ENCODE results near the gene EYA3.

The EYA3 gene, protein sequence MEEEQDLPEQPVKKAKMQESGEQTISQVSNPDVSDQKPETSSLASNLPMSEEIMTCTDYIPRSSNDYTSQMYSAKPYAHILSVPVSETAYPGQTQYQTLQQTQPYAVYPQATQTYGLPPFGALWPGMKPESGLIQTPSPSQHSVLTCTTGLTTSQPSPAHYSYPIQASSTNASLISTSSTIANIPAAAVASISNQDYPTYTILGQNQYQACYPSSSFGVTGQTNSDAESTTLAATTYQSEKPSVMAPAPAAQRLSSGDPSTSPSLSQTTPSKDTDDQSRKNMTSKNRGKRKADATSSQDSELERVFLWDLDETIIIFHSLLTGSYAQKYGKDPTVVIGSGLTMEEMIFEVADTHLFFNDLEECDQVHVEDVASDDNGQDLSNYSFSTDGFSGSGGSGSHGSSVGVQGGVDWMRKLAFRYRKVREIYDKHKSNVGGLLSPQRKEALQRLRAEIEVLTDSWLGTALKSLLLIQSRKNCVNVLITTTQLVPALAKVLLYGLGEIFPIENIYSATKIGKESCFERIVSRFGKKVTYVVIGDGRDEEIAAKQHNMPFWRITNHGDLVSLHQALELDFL

DNA sequence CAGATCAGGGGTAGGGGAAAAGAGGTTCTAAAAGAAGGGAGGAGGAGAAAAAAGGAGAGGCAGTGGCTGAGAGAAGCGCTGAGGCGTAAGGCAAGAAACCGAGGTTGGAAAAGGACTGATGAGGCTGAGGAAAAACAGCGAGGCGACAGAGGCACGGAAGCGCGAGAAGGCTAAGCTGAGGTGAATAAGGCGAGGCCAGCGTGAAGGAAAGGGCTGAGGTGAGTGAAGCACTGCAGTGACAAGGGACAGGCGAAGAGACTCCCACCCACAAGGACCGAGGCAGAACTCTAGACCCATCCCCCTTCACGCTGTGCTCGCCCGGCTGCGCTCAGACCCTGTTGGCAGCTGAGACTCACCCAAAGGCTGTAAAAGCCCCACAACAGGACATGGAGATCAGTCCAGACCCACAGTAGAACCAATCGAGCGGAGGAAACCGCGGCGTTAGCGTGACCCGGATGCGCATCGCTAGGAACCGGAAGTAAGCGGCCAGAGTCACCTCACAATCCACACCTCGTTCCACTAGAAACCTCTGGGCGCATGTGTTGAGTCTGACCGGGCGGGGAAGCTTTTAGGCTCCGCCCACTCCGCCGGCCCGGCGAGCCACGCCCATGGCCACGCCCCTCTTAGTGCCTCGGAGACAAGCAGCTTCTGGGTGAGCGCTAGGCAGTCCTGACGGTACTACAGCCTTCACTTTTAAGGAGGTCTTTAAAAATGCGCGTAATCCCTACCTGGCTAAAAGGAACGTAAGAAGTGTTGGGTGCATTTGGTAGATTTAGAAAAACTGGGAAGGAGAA is at the start of gene EYA3:
Gene EYA3, minus strand, starts transcription at position 443 of the 794 bp plus-strand sequence. CDS start 30,584 bp downstream, outside the sequence.
- DNase-seq, result peak; percentile 99

DNA sequence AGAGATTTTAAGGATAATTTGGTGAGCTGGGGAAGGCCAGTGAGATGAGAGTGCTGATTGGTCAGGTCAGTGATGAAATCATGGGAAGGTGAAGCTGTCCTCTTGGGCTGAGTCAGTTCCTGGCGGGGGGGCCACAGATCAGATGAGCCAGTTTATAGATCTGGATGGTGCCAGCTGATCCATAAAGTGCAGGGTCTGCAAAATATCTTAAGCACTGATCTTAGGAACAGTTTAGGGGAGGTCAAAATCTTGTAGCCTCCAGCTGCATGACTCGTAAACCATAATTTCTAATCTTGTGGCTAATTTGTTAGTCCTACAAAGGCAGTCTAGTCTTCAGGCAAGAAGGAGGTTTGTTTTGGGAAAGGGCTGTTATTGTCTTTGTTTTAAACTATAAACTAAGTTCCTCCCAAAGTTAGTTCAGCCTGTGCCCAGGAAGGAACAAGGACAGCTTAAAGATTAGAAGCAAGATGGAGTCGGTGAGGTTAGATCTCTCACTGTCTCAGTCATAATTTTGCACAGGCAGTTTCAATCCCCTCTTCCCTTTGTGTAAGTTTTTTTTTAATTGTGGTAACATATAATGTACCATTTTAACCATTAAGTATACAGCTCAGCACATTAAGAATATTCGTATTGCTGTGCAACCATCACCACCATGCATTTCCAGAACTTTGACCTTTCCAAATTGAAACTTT is 48.7 kb upstream of the EYA3 start:
- DNase-seq, result no peak

GRCh38 chr1:28136169-28136921 is 47.9 kb upstream of the EYA3 start:
- no peak for DNase-seq

DNA sequence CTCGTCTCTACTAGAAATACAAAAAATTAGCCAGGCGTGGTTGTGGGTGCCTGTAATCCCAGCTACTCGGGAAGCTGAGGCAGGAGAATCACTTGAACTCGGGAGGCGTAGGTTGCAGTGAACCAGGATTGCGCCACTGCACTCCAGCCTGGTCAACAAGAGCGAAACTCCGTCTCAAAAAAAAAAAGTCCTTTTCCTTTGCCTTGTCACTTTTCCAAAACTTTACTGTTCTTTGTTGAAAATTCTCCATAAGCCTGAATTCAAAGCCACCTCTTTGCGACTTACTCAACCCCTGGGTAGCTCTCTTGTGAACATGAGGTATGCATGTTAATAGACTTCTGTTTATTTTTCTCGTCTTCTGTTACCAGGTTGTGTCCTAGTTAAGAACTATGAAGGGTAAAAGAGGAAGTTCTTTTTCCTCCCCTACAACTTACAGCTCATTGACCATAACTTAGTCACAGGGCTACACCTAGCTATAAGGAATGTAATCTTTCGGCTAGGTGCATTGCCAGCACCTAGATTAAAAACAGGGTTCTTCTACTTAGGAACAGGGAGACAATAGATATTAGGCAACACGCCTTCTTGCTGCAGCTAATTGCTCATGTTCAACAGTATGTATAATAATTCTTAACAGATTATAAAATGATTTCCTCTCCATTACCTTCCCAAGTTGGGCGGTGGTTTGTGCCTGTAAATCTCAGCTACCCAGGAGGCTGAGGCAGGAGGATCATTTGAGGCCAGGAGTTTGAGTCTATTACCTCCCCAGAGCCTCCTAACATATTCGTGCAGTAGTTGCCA is 47.2 kb upstream of the EYA3 start:
- peak; percentile 61 for DNase-seq

DNA sequence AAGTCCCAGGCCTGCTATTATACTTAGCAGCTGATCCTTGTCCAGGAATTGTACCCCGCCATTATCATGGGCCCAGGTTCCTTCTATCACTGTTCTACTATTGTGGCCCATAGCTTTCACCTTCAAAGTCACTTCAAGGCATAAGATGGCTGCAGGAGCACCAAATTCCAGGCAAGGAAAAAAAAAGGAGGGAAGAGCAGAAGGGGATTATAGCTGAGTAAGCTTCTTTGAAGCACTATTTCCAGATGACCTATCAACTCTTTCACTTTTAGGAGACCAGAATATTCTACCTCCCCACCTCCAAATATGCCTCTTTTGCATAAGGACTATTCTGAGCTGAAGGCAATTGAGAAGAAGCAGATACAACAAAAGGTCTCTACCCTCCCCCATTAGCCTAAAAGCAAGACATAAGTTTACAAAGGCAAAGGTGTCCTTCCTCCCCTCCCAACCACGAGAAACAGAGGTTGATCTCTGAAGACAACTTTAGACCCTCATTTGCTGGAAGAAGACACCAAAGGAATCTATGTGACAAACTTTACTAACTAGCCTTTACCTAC is 46.3 kb upstream of the EYA3 start:
- DNase-seq, result no peak

DNA sequence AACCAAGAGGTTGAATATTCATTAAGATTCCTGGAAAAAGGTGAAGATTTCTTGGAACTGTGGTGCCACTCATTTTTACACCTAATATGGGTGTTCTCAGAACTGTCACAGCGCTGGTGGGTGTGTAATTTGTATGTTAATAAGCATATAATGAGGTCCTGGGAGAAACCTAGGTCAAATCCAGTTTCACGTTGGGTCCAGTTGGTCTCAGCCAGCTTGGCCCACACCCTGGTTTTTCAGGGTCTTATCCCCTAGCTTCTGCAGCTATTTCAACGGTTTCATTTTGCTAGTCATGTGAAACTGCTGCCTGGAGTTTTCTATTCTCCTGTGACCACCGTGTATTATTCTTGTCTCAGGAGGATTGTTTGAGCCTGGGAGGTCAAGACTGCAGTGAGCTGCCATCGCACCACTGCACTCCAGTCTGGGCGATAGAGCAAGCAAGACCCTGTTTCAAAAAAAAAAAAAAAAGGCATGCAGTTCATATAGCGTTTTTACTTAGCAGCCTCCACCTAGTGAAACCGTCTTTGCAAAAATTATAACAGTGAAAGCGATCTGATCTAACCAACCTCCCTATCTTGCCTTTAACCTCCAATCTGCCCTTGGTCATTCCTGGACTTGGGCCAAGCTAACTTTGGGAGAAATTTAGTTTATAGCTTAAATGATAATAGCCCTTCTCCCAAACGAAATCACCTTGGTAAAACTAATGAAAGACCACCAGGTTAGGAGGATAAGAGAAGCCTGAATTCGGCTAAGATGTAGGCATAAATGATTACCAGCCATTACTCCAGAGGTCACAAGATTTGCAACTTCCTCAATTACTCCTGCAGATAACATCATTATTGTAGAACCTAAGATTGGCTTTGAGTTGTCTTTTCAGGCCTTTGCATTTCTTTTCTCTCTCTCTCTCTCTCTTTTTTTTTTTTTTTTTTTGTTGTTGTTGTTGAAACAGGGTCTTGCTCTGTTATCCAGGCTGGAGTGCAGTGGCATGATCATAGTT is 44.1 kb upstream of the EYA3 start:
- DNase-seq, result peak; percentile 64

GRCh38 chr1:28130901-28131300 is 42.5 kb upstream of the EYA3 start:
- DNase-seq, result no peak

DNA sequence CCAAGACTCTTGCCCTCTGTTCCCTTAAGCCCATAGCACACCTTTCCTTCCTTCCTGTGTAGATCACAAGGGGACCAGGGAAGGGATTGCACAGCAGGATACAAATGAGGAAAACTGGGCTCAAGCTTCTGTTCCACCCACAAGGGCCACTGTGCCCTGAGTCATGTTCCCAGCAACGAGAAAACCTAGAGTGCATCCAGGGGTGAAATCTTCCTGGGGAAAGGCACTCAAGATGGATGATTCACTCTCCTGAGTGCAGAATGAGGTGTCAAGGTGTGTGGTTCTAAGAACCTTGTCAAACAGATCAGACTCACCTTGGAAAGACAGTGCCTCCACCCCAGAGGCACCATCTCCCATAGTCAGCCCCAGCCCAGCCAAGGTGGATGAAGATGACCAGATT is 40.7 kb upstream of the EYA3 start:
- DNase-seq, result no peak

- DNase-seq, result peak; percentile 87
These were observed 39.3 kb upstream of the EYA3 start for GRCh38 chr1:28127617-28128257.

DNA sequence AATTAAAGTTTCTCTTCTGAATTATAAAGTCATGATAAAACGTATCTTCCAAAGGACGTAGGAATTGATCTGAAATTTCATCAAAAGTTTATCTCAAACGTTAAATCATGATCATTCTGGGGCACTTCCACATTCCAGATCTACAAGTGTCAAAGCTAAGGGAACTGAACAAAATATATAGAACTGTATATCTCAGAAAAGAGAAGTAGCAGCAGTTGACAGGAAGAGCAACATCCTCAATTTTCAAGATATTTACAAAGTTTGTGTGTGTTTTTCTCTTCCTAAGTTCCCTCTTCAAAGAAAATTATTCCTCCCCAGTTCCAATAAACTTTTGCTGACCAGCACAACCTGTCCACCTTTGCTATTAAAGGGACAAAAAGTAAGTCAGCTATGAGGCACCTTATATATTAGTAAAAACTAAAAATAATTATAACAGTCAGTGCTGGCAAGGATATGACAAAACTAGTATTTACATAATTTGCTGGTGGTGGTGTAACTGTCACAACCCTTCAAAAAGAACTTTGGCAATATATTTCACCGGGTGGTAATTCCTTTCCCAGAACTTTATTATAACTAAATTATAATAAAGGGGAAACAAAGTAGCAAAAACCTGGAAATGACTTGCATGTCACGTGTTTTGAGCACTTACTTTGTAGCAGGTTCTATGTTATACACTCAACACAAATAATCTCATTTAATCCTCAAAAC is 38.5 kb upstream of the EYA3 start:
- peak; percentile 67 for DNase-seq

GRCh38 chr1:28126212-28126611 is 37.8 kb upstream of the EYA3 start:
- DNase-seq, result no peak

DNA sequence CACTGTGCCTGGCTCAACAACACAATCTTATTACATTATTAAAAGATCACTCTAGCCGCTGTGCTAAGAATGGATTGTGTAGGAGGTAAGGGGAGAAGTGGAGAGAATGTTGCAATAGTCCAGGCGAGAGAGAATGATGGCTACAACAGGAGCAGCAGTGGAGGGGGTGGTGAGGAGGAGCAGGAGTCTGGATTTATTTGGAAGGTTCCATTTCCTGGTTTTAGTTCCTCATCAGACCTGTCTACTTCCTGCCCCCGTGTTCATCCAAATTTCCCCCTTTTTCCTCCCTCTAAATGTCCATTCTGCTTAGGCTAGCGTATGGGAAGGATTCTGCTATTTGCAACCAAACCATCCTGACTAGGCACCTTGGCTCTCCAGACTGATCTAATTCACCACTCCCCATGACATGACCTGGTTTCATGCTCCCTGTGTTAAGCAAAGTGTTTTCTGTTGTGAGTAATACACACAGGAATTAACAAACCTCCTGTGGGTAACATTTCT is 35.1 kb upstream of the EYA3 start:
- DNase-seq, result peak; percentile 23

DNA sequence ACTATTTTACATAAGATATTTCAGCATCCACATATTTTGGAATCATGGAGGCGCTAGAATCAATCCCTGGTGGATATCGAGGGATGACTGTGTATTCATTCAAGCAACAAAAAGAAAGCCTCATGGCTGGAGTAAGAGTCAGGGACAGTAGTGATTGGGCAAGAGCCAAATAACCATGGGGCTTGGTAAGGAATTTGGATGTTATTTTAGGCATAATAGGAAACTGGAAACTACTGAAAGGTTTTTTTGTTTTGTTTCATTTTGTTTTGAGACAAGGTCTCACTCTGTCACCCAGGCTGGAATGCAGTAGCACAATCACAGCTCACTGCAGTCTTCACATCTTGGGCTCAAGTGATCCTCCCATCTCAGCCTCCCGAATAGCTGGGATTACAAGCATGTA is 33.8 kb upstream of the EYA3 start:
- DNase-seq, result no peak

DNA sequence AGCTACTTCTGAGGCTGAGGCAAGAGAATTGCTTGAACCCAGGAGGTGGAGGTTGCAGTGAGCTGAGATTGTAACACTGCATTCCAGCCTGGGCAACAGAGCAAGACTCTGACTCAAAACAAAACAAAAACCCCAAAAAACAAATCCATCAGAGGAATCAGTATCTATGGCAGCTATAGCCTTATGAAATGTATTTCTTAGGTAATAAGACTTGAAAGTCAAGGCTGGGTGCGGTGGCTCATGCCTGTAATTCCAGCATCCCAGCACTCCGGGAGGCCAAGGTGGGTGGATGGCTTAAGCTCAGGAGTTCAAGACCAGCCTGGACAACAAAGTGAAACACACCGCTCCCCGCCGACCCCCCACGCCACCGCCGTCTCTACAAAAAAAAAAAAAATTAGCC is 31.1 kb upstream of the EYA3 start:
- DNase-seq, result no peak

GRCh38 chr1:28118640-28119307 is 30.4 kb upstream of the EYA3 start:
- DNase-seq, result no peak

DNA sequence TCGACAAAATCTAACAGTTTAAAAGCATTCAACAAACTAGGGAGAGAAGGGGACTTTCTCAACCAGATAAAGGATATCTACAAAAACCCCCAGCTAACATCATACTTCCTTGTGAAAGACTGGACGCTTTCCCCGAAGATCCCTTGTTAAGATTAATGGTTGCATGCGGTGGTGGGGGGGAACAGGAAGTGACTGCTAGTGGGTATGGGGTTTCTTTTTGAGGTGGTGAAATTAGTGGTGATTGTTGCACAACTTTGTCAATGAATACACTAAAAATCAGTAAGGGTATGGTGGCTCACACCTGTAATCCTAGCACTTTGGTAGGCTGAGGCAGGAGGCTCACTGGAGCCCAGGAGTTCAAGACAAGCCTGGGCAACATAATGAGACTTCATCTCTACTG is 26.9 kb upstream of the EYA3 start:
- DNase-seq, result peak; percentile 91

GRCh38 chr1:28114844-28115243 is 26.4 kb upstream of the EYA3 start:
- DNase-seq, result no peak

DNA sequence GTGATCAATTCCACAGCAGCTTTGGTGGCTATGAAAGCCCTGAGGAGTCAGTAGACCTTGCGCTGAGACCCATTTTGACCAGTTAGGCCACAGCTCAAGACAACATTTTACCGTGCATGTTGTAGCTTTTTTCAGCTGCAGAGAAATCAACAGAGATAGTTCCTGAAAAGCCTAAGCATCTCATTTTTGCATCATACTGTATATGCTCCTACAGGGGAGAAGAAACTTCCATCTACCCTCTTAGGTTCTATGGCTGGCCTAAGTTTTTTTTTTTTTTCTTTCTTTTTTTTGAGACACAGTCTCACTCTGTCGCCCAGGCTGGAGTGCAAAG is 24.8 kb upstream of the EYA3 start:
- no peak for DNase-seq

All from OCI-M1 (cell line).